ENCODE data around the gene SLF2.
A peak's percentile ranks its signal among the peaks of the same experiment; 100 is the strongest.
"Not testable (repeated sequence)": the region's sequence is repeated elsewhere in the genome, so short reads cannot be mapped to it uniquely, and the experiment has no call there.

SLF2 gene

DNA sequence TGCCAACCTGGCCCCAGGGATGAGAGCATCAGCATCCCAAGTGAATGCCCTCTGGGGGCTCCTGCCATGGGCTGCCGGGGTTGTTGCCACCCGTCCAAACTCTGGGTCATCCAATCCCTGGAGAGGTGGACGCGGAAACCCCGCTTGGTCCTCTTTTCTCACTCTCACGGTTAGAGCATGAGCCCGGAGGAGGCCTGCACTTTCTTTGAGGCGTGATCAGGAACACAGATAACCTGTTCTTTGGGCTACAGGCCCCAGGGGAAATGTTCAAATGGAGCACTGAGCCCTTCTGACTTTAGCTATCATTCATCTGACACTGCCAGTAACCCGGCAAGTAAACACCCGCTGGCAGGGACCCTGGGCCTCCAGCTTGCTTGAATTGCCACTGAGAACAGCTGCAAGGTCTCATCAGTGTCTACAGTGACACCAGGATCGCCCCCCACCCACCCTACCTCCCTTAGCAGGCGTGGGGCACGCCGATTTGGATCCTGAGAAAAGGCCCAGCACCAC lies 29.4 kb upstream of the SLF2 start:
- ChIA-PET POLR2A (no interaction called here), CTCF (interaction anchor here (1.0 to 3.5 kb wide), 2 partner anchors 11 to 532 kb away, joined by 3 to 16 read pairs; no protein-coding TSS in a partner anchor)
- DNase-seq (ENCODE audit: extremely low spot score) = no peak
- no peak for TF ChIP-seq CTCF (IDR thresholded peaks at IDR 0.05; ENCODE audit: control extremely low read depth, extremely low read depth, low read depth, missing control alignments)

DNA sequence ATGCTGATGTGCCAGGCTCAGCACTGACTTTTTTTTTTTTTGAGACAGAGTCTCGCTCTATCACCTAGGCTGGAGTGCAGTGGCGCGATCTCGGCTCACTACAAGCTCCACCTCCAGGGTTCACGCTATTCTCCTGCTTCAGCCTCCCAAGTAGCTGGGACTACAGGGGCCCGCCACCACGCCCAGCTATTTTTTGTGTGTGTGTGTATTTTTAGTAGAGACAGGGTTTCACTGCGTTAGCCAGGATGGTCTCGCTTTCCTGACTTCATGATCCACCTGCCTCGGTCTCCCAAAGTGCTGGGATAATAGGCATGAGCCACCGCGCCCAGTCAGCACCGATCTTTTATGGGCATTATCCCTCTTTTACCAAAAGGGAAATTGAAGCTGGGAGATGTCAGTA lies 27.2 kb upstream of the SLF2 start:
- DNase-seq (ENCODE audit: extremely low spot score); POLR2A ChIA-PET: not testable (repeated sequence)
- CTCF ChIA-PET = interaction anchor here (0.6 to 3.5 kb wide), 2 partner anchors 14 to 1281 kb away, joined by 3 to 16 read pairs; no protein-coding TSS in a partner anchor

- no peak for TF ChIP-seq CTCF (IDR thresholded peaks at IDR 0.05; ENCODE audit: control extremely low read depth, extremely low read depth, low read depth, missing control alignments)
- CTCF ChIA-PET = interaction anchor here (3.5 kb wide), 1 partner anchor 14 kb away, joined by 16 read pairs; no protein-coding TSS in a partner anchor
- no peak for DNase-seq (ENCODE audit: extremely low spot score)
- POLR2A ChIA-PET = no interaction called here
Measured at GRCh38 chr10:100886091-100886490, 26.7 kb upstream of the SLF2 start.

- ChIA-PET POLR2A (no interaction called here), CTCF (interaction anchor here (0.8 kb wide), 1 partner anchor 15 kb away, joined by 3 read pairs; no protein-coding TSS in a partner anchor)
- TF ChIP-seq CTCF (IDR thresholded peaks at IDR 0.05; ENCODE audit: control extremely low read depth, extremely low read depth, low read depth, missing control alignments) = no peak
- no peak for DNase-seq (ENCODE audit: extremely low spot score)
Measured at GRCh38 chr10:100886521-100886920, 26.2 kb upstream of the SLF2 start.

DNA sequence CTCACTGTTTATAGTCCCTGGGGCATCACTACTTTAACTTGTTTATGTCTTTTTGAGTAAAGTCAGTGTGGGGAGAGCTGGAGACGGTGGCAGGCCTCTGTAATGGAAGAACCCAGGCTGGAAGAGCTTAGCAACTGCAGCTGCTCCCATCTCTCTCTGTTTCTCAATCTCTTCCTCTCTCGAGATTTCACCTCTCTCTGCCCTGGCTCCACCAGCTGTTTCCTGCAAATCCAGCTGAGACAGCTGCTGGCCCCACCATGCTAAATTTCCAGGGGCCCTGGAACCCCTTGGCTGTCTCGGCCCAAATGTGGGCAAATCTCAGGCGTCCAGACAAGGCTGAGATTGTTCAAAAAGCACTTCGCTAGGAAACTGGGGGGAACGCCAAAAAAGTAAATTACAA lies 25.8 kb upstream of the SLF2 start:
- ChIA-PET POLR2A (no interaction called here), CTCF (interaction anchor here (0.8 kb wide), 1 partner anchor 15 kb away, joined by 3 read pairs; no protein-coding TSS in a partner anchor)
- TF ChIP-seq CTCF (IDR thresholded peaks at IDR 0.05; ENCODE audit: control extremely low read depth, extremely low read depth, low read depth, missing control alignments) = no peak

GRCh38 chr10:100887761-100888296 lies 24.9 kb upstream of the SLF2 start:
- ChIA-PET POLR2A (no interaction called here), CTCF (interaction anchor here (1.2 to 2.1 kb wide), 7 partner anchors 9 to 112 kb away, joined by 3 to 15 read pairs (median 4); partner anchors contain the start of gene LZTS2)
- DNase-seq (ENCODE audit: extremely low spot score) = no peak
- TF ChIP-seq CTCF (IDR thresholded peaks at IDR 0.05; ENCODE audit: control extremely low read depth, extremely low read depth, low read depth, missing control alignments) = no peak

More for the DNA sequence above, 25.8 kb upstream of the SLF2 start:
- DNase-seq (ENCODE audit: extremely low spot score) = no peak

DNA sequence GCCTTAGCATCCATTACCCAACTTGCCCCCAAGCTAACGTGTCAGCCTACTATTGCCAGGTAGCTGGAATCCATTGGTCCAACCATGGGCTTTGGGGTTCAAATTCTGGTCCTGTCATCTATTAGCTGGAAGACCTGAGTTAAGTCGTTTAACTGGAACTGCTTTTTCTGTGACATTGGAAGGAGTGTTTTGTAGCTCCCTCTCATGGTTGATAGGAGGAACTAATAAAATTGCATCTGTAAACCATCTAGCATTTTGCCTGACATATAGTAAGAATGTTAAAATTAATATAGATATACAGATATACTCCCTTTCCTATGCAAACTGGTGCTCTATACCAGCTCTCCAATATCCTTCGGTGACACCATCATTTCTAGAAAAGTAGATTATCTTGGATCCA lies 23.8 kb upstream of the SLF2 start:
- POLR2A ChIA-PET = no interaction called here
- CTCF ChIA-PET = interaction anchor here (0.7 to 2.1 kb wide), 11 partner anchors 8 to 455 kb away, joined by 3 to 15 read pairs (median 4); partner anchors contain the start of gene LZTS2
- TF ChIP-seq CTCF (IDR thresholded peaks at IDR 0.05; ENCODE audit: control extremely low read depth, extremely low read depth, low read depth, missing control alignments) = peak; percentile 27
- DNase-seq (ENCODE audit: extremely low spot score) = no peak
